Mesodermal cell (in vitro differentiated cells): ENCODE results near the gene FAM118A.

ENCODE experiments used
- H3K27ac ChIP-seq: 2 replicates; pipeline ENCODE4 v1.7.0; 2013; ENCODE audit warnings: mild to moderate bottlenecking, low read depth, low read length, moderate library complexity; ENCODE audit not compliant: severe bottlenecking
- H3K36me3 ChIP-seq: 2 replicates; pipeline ENCODE4 v1.7.1; 2013; ENCODE audit warnings: mild to moderate bottlenecking, low read length, moderate library complexity; ENCODE audit not compliant: control insufficient read depth, insufficient read depth
- H3K4me1 ChIP-seq: one replicate; pipeline ENCODE4 v1.7.1; 2013; ENCODE audit warnings: mild to moderate bottlenecking, low read length; ENCODE audit not compliant: insufficient read depth, control insufficient read depth, poor library complexity, severe bottlenecking
- H3K4me3 ChIP-seq: 2 replicates; pipeline ENCODE4 v1.7.0; 2013; ENCODE audit warnings: low read length, control low read depth, mild to moderate bottlenecking; ENCODE audit not compliant: insufficient read depth, poor library complexity, severe bottlenecking; ENCODE audit errors: extremely low read depth
- H3K9me3 ChIP-seq: 2 replicates; pipeline ENCODE4 v1.7.1; 2013; ENCODE audit warnings: mild to moderate bottlenecking, low read length, moderate library complexity; ENCODE audit not compliant: control insufficient read depth
- WGBS, 2 experiments: methylation state at CpG; one replicate each; pipeline ENCODE4 v1.1.5; 2013; ENCODE audit warnings: missing lambda C conversion rate in 2 of 2; ENCODE audit not compliant: insufficient coverage in 2 of 2; 5-methylcytosine and 5-hydroxymethylcytosine counted together

The FAM118A gene

DNA sequence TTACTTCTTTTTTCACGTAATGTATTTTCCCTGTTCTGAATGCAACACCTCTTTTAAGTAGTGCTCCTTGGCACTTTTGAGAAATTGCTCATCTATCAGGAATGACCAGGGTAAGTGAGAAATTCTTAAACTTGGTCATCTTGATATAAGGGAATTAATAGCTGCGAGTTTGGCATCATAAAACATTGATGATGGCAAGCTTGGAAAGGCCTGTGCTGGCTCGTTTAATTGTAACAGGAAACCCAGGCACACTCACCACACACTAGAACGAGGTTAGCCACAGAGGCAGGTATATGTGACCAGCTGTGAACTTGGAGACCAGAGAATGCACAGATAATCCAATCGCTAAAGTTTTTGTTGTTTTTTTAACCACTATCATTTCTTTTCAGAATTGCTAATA, 24.3 kb downstream of the FAM118A start:
- peaks cover 79% of the 10 kb centered on the region for H3K36me3 ChIP-seq

GRCh38 chr22:45334528-45334927, 24.8 kb downstream of the FAM118A start:
- Histone ChIP-seq H3K27ac (no peak overlapping the region), H3K4me1 (no peaks in the 10 kb centered on the region), H3K36me3 (peaks cover 77% of the 10 kb centered on the region), H3K4me3 (no peak overlapping the region), H3K9me3 (no peaks in the 10 kb centered on the region)
- 93 to 95% methylated on average over 8 to 9 of the region's 9 CpGs for WGBS, 2 experiments

More for the DNA sequence above, 24.3 kb downstream of the FAM118A start:
- 95 to 100% methylated on average over 3 to 4 of the region's 5 CpGs for WGBS, 2 experiments
- no peak overlapping the region for H3K27ac ChIP-seq
- H3K4me3 ChIP-seq: no peak overlapping the region
- no peaks in the 10 kb centered on the region for H3K4me1 ChIP-seq
- no peaks in the 10 kb centered on the region for H3K9me3 ChIP-seq

GRCh38 chr22:45335021-45335818, 25.5 kb downstream of the FAM118A start:
- Histone ChIP-seq H3K4me1 (no peaks in the 10 kb centered on the region), H3K9me3 (no peaks in the 10 kb centered on the region), H3K4me3 (no peak overlapping the region), H3K36me3 (peaks cover 77% of the 10 kb centered on the region), H3K27ac (no peak overlapping the region)
- WGBS, 2 experiments: 78 to 80% methylated on average over 22 to 24 of the region's 26 CpGs

DNA sequence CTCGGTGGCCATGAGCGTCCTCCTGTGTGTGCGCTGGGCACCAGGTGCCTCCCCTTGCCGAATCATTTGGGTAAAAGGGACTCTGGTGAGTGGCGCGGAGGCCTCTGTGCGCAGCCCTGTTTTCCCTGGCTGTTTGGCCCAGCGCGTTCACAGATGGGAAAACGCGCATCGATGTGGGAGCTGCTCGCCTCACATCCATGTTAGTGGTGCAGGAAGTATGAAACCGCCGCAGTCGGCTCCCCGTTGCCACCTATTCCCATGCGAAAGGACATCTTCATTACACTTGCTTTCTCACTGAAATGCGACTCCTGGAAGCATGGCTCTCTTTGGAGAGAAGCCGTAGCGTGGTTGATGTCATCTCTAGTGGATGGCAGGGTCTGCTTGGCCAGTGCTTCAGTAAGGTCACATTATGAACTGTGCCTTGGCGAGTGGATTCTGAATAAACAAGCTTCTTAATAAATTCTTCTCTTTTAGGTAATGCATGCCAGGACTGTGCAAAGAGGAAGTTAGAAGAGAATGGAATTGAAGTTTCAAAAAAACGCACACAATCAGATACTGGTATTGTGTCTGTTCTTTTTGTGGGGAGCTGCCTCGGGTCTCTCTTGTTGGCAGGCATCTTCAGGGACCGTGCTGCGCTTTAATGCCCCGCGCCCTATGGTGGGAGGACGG, 26.3 kb downstream of the FAM118A start:
- H3K4me1 ChIP-seq: no peaks in the 10 kb centered on the region
- H3K27ac ChIP-seq: no peak overlapping the region
- no peak overlapping the region for H3K4me3 ChIP-seq
- 88 to 95% methylated on average over 26 to 27 of the region's 29 CpGs for WGBS, 2 experiments
- H3K36me3 ChIP-seq: peaks cover 76% of the 10 kb centered on the region
- no peaks in the 10 kb centered on the region for H3K9me3 ChIP-seq

- 94 to 95% methylated on average over 10 to 17 of the region's 18 CpGs for WGBS, 2 experiments
- Histone ChIP-seq H3K36me3 (peaks cover 73% of the 10 kb centered on the region), H3K4me3 (no peak overlapping the region), H3K9me3 (no peaks in the 10 kb centered on the region), H3K4me1 (no peaks in the 10 kb centered on the region), H3K27ac (no peak overlapping the region)
Measured at GRCh38 chr22:45336971-45337431, 27.3 kb downstream of the FAM118A start.

DNA sequence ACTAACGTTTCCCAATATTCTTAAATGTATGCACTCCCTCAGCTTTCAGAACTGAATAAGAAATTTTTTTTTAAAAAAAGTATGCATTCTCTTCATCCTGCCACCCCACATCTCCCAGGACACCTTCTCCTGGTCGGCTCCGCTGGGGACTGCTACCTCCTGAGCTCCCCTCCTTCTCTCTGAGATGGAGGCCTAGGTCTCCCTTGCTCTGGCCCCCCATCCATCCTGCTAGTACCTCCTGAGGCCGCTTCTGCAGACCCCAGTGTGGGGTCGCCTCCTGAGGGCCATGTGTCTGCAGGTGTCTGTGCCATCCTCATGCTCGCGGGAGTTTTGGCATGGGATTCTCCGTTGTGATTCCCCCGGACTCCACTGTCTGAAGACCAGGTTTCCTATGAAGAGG, 27.8 kb downstream of the FAM118A start:
- no peak overlapping the region for H3K27ac ChIP-seq
- WGBS, 2 experiments: 90 to 95% methylated on average over 3 to 6 of the region's 9 CpGs
- no peak overlapping the region for H3K4me3 ChIP-seq
- peaks cover 73% of the 10 kb centered on the region for H3K36me3 ChIP-seq
- no peaks in the 10 kb centered on the region for H3K4me1 ChIP-seq
- no peaks in the 10 kb centered on the region for H3K9me3 ChIP-seq

GRCh38 chr22:45338795-45339194, 29.1 kb downstream of the FAM118A start:
- H3K9me3 ChIP-seq: no peaks in the 10 kb centered on the region
- no peaks in the 10 kb centered on the region for H3K4me1 ChIP-seq
- 81 to 87% methylated on average over 3 to 5 of the region's 7 CpGs for WGBS, 2 experiments
- no peak overlapping the region for H3K4me3 ChIP-seq
- H3K36me3 ChIP-seq: peaks cover 78% of the 10 kb centered on the region
- H3K27ac ChIP-seq: no peak overlapping the region

- Histone ChIP-seq H3K36me3 (peaks cover 78% of the 10 kb centered on the region), H3K4me1 (no peaks in the 10 kb centered on the region), H3K4me3 (no peak overlapping the region), H3K27ac (no peak overlapping the region), H3K9me3 (no peaks in the 10 kb centered on the region)
- WGBS, 2 experiments: 86 to 89% methylated on average over 8 of the region's 8 CpGs
Measured at GRCh38 chr22:45340323-45340722, 30.6 kb downstream of the FAM118A start.

DNA sequence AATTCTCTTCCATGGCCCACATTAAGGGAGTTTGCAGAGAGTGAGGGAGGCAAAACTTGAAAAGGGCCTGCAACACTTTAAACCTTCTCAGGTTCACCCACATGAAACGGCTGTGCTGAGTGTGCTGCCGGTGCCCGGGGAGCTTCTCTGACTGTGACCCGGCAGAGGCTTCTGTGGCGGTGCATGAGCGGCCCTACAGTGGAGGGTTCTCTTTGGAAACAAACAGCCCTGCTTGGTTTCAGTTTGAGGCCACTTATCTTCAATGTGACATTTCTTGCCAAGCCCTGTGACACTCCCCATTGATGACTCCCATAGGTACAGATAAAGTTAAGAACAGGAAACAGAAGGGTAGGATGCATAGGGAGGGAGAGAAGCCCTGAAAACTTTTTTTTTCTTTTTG, 31.8 kb downstream of the FAM118A start:
- H3K27ac ChIP-seq: no peak overlapping the region
- 83 to 90% methylated on average over 5 to 6 of the region's 6 CpGs for WGBS, 2 experiments
- no peaks in the 10 kb centered on the region for H3K4me1 ChIP-seq
- peaks cover 69% of the 10 kb centered on the region for H3K36me3 ChIP-seq
- H3K9me3 ChIP-seq: no peaks in the 10 kb centered on the region
- no peak overlapping the region for H3K4me3 ChIP-seq

- H3K36me3 ChIP-seq: peaks cover 57% of the 10 kb centered on the region
- no peaks in the 10 kb centered on the region for H3K9me3 ChIP-seq
- H3K27ac ChIP-seq: no peak overlapping the region
- H3K4me3 ChIP-seq: no peak overlapping the region
- H3K4me1 ChIP-seq: no peaks in the 10 kb centered on the region
- WGBS, 2 experiments: 92 to 99% methylated on average over 6 to 8 of the region's 8 CpGs
Measured at GRCh38 chr22:45343143-45343542, 33.4 kb downstream of the FAM118A start.

GRCh38 chr22:45344334-45344733, 34.6 kb downstream of the FAM118A start:
- Histone ChIP-seq H3K36me3 (peaks cover 49% of the 10 kb centered on the region), H3K27ac (peak overlapping the region; percentile 29), H3K4me3 (no peak overlapping the region), H3K9me3 (no peaks in the 10 kb centered on the region), H3K4me1 (no peaks in the 10 kb centered on the region)
- 63 to 72% methylated on average over 3 to 4 of the region's 5 CpGs for WGBS, 2 experiments
